Effector memory CD4-positive, alpha-beta T cell (primary cell): Measurements from ENCODE around the gene ROS1.
"Not testable (repeated sequence)": the region's sequence is repeated elsewhere in the genome, so short reads cannot be mapped to it uniquely, and the experiment has no call there.

ENCODE experiments used
- DNase-seq, 3 donors: peaks; one replicate each; pipeline ENCODE4 v3.0.0-alpha.2; 2020
- H3K27ac ChIP-seq: 2 replicates; pipeline ENCODE4 v1.7.0; 2013; ENCODE audit warnings: mild to moderate bottlenecking, low read length, moderate library complexity; ENCODE audit not compliant: insufficient read depth, poor library complexity, severe bottlenecking
- H3K27me3 ChIP-seq: replicated peaks from 2 replicates; pipeline ENCODE4 v1.7.0; 2013; ENCODE audit warnings: mild to moderate bottlenecking, low read length; ENCODE audit not compliant: insufficient read depth, control insufficient read depth, poor library complexity, severe bottlenecking
- H3K36me3 ChIP-seq: 2 replicates; pipeline ENCODE4 v1.7.0; 2013; ENCODE audit warnings: mild to moderate bottlenecking, low read length, moderate library complexity; ENCODE audit not compliant: control insufficient read depth, insufficient read depth
- H3K4me1 ChIP-seq: 2 replicates; pipeline ENCODE4 v1.7.0; 2013; ENCODE audit warnings: low read length, mild to moderate bottlenecking; ENCODE audit not compliant: control insufficient read depth, insufficient read depth, poor library complexity, severe bottlenecking
- H3K4me3 ChIP-seq: 2 replicates; pipeline ENCODE4 v1.7.0; 2013; ENCODE audit warnings: low read length, low read depth, mild to moderate bottlenecking; ENCODE audit not compliant: insufficient read depth, poor library complexity, severe bottlenecking
- H3K9me3 ChIP-seq: 2 replicates; pipeline ENCODE4 v1.7.0; 2013; ENCODE audit warnings: mild to moderate bottlenecking, low read length, moderate library complexity; ENCODE audit not compliant: control insufficient read depth

ROS1 gene

DNA sequence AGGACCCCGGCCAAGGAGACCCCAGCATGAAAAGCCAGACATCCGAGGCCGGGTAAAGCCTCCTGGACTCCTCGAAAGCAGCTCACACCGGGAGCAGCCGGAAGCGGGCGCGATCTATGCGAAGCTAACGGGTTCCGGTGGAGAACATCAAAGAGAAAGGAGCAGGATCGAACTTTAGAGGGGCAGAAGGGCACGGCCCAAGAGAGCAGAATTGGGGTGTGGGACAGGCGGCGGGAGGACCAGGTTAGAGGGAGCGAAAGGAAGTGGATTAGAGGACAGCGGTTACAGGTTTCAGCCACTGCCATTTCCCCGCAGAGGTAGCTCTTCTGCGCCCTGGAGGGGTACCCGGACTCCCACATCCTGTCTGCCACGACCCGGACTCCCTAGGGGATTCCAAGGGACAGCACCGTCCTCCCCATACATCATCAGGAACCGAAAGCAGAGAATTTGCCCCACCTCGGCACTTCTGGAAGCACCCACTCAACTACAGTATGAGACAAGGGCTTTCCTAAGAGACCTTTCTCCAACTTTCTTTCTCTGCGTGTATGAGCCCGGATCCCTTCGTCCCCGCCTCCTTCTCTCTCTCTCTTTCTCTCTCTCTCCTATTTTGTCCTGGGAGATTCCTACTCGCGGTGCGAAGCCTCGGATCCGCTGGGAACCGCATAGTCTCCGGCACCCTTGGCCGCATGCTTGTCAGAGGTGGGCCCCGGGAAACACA lies 160.9 kb downstream of the ROS1 start:
- Histone ChIP-seq H3K4me1 (peaks cover 7% of the 10 kb centered on the region), H3K4me3 (no peak overlapping the region), H3K9me3 (no peaks in the 10 kb centered on the region), H3K27ac (no peak overlapping the region), H3K27me3 (peaks cover 40% of the 10 kb centered on the region), H3K36me3 (no peaks in the 10 kb centered on the region)
- DNase-seq: no peak

DNA sequence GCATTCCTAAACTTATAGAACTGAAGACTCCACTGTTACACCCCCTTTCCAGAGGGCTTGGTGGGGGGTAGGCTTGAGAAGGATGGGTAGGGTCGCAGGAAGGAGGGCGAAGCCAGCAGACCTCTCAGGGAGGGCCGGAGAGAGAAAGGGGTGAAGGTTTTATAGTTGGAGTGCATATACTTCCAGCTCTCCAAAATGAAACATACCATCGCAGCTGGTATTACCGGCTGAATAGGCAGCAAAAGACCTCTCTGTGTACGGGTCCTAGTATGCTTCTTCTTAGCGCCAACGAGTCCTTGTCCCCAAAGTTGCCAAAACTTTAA lies 161.4 kb downstream of the ROS1 start:
- no peaks in the 10 kb centered on the region for H3K36me3 ChIP-seq
- H3K9me3 ChIP-seq: no peaks in the 10 kb centered on the region
- no peak for DNase-seq
- H3K4me3 ChIP-seq: no peak overlapping the region
- H3K27ac ChIP-seq: no peak overlapping the region
- peaks cover 37% of the 10 kb centered on the region for H3K27me3 ChIP-seq
- peaks cover 7% of the 10 kb centered on the region for H3K4me1 ChIP-seq

DNA sequence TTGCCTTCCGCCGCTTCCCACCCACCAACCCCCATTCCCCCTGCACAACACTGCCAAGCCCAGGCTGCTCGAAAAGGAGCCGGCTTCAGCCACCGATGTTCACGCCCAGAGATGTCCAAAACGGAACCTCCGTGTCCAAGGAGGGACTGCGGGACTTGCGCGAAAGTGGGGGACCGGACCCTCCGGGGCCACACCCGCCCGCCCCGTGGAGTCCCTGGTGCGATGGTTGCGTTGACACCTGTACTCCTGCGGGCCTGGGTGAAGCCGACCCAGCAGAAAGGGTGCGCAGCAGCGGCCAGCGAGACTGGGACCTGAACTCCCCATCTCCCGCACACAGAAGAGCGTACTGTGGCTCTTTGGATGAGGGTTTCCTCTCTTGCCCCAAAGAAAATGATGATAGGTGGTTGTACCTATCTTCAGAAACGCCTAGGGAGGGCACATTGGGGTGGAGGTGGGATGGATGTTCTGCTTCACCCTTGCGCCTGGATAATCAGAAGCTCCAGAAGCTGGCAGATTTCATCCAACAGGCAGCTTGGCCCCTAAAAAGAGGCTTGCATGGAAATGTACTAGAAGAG lies 162.3 kb downstream of the ROS1 start:
- Histone ChIP-seq H3K36me3 (no peaks in the 10 kb centered on the region), H3K27me3 (peaks cover 35% of the 10 kb centered on the region), H3K4me1 (peaks cover 7% of the 10 kb centered on the region), H3K9me3 (no peaks in the 10 kb centered on the region), H3K27ac (no peak overlapping the region), H3K4me3 (no peak overlapping the region)
- no peak for DNase-seq

DNA sequence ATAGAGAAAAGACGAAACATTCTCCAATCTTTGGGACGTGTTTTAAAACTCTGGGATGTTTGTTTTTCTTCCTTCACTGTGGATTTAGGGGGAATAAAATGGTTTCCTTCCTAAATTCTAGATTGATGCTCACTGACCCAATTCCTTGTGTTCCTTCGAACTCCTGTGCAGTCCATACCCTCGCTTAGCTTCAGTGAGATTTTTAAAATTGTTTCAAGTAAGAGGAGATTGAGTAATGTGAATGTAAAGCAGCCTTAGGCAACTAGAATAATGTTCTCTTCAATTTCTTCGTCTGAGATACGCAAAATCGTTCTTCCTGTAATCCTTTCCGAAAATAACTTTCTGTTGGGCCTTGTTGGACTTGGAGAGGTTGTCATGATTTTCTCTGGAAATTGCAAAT lies 162.9 kb downstream of the ROS1 start:
- no peaks in the 10 kb centered on the region for H3K9me3 ChIP-seq
- H3K27me3 ChIP-seq: peaks cover 30% of the 10 kb centered on the region
- H3K4me1 ChIP-seq: peaks cover 7% of the 10 kb centered on the region
- no peak for DNase-seq
- H3K36me3 ChIP-seq: no peaks in the 10 kb centered on the region
- H3K27ac ChIP-seq: no peak overlapping the region
- no peak overlapping the region for H3K4me3 ChIP-seq

DNA sequence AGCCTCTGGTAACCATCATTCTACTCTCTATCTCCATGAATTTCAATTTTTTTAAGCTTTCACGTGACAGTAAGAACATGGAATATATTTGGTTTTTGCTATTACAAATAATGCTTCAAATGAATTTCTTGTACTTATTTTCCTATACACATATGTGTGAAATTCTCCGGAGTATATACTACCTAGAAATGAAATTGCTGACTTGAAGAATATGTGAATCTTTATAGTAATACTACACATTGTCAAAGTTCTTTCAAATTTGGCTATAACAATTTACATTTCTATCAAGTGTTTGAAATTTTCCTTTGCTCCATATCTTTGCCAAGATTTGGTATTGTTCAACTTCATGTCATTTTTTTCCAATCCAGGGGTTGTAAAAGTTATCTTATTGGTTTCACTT lies 172.0 kb downstream of the ROS1 start:
- no peak overlapping the region for H3K27ac ChIP-seq
- H3K27me3 ChIP-seq: no peaks in the 10 kb centered on the region
- no peaks in the 10 kb centered on the region for H3K4me1 ChIP-seq
- no peak overlapping the region for H3K4me3 ChIP-seq
- no peaks in the 10 kb centered on the region for H3K9me3 ChIP-seq
- no peak for DNase-seq
- H3K36me3 ChIP-seq: no peaks in the 10 kb centered on the region

DNA sequence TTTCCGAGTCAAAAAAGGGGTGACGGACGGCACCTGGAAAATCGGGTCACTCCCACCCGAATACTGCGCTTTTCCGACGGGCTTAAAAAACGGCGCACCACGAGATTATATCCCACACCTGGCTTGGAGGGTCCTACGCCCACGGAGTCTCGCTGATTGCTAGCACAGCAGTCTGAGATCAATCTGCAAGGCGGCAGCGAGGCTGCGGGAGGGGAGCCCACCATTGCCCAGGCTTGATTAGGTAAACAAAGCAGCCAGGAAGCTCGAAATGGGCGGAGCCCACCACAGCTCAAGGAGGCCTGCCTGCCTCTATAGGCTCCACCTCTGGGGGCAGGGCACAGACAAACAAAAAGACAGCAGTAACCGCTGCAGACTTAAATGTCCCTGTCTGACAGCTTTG lies 180.8 kb downstream of the ROS1 start:
- H3K27me3 ChIP-seq, H3K4me1 ChIP-seq, H3K27ac ChIP-seq, H3K4me3 ChIP-seq, H3K36me3 ChIP-seq, H3K9me3 ChIP-seq, DNase-seq: not testable (repeated sequence)

DNA sequence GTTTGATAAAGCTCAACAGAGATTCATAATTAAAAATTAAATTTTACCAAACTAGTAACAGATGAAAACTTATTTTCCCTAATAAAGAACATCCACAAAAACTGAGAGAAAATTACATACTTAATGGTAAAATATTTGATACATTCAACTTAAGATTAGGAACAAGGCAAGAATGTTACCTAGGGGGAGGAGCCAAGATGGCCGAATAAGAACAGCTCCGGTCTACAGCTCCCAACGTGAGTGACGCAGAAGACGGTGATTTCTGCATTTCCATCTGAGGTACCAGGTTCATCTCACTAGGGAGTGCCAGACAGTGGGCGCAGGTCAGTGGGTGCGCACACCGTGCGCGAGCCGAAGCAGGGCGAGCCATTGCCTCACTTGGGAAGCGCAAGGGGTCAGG lies 181.2 kb downstream of the ROS1 start:
- H3K27me3 ChIP-seq, H3K4me1 ChIP-seq: not testable (repeated sequence)

More for the DNA sequence above, 181.2 kb downstream of the ROS1 start:
- not testable (repeated sequence) for DNase-seq, H3K4me3 ChIP-seq, H3K9me3 ChIP-seq, H3K27ac ChIP-seq, H3K36me3 ChIP-seq
